OCI-LY3 (cell line): ENCODE data around the gene EPHB1.

Experiments used
- EZH2phosphoT487 ChIP-seq: fragments of 200-600 bp; shearing (Covaris generic); IDR thresholded peaks from 2 replicates; pipeline ENCODE4 v1.6.1; 2018; ENCODE audit warnings: antibody characterized with exemption, mixed run types, low read depth
- TF ChIP-seq, protein P1 (sequence below): fragments of 200-600, 300-600 bp; sonication (generic); IDR thresholded peaks from 2 replicates; pipeline ENCODE4 v1.5.1; 2014; ENCODE audit warnings: antibody characterized with exemption, low read length, low read depth

DNA sequence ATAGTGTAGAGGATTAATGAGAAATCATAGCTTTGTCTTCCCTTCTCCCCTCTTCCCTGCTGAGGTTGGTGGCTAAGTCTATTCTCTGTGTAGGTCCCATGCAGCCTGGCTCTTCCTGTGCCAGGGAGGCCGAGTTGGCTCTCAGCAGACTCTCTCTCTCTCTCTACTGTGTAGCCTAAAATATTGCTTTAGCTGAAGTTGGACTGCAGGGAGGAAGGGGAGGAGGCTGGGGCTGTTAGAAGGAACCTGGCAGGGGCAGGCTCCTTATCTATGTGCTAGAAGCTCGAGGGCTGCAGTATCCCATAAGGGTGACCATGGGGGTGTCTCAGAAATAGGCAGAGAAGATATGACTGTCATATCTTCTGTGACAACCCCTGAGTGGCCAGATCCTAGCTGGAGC, 160.8 kb downstream of the EPHB1 start:
- TF ChIP-seq, protein P1, sequence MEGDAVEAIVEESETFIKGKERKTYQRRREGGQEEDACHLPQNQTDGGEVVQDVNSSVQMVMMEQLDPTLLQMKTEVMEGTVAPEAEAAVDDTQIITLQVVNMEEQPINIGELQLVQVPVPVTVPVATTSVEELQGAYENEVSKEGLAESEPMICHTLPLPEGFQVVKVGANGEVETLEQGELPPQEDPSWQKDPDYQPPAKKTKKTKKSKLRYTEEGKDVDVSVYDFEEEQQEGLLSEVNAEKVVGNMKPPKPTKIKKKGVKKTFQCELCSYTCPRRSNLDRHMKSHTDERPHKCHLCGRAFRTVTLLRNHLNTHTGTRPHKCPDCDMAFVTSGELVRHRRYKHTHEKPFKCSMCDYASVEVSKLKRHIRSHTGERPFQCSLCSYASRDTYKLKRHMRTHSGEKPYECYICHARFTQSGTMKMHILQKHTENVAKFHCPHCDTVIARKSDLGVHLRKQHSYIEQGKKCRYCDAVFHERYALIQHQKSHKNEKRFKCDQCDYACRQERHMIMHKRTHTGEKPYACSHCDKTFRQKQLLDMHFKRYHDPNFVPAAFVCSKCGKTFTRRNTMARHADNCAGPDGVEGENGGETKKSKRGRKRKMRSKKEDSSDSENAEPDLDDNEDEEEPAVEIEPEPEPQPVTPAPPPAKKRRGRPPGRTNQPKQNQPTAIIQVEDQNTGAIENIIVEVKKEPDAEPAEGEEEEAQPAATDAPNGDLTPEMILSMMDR: no peak
- TF ChIP-seq EZH2phosphoT487: no peak
